GM23338 (cell line): ENCODE data around the gene SERPING1. TPM values are rescaled to one million over a fixed set of nuclear protein-coding genes. Genes with fewer than 3 reads are reported as not detected.

Experiments used
- ATAC-seq: fragments of 200-7000 bp; cut with Tn5 transposase; 3 replicates; pipeline ENCODE4 v1.9.1; 2020
- DNase-seq: peaks from one replicate; pipeline ENCODE4 v3.0.0-alpha.2; 2015; ENCODE audit warnings: low spot score
- H2AFZ ChIP-seq: fragments of 200-600 bp; sonication (generic); 2 replicates; pipeline ENCODE4 v1.8.0; 2016; ENCODE audit warnings: antibody characterized with exemption, mild to moderate bottlenecking, moderate library complexity
- H3F3A ChIP-seq: fragments of 200-600 bp; sonication (generic); replicated peaks from 2 replicates; pipeline ENCODE4 v1.8.0; 2017; ENCODE audit warnings: antibody characterized with exemption, mixed run types, low read depth
- H3K27ac ChIP-seq: fragments of 200-600 bp; sonication (generic); 2 replicates; pipeline ENCODE4 v1.6.1; 2016; ENCODE audit warnings: low read depth
- H3K27me3 ChIP-seq: fragments of 200-600 bp; sonication (generic); 2 replicates; pipeline ENCODE4 v1.8.0; 2016; ENCODE audit warnings: mild to moderate bottlenecking, mixed run types, moderate library complexity; ENCODE audit not compliant: insufficient read depth
- H3K36me3 ChIP-seq: fragments of 200-600 bp; sonication (generic); 2 replicates; pipeline ENCODE4 v1.8.0; 2016; ENCODE audit warnings: mild to moderate bottlenecking; ENCODE audit not compliant: insufficient read depth
- H3K4me1 ChIP-seq: fragments of 200-600 bp; sonication (generic); 2 replicates; pipeline ENCODE4 v1.8.0; 2016; ENCODE audit warnings: mild to moderate bottlenecking, moderate library complexity; ENCODE audit not compliant: insufficient read depth
- H3K4me2 ChIP-seq: fragments of 200-600 bp; sonication (generic); 2 replicates; pipeline ENCODE4 v1.7.1; 2017; ENCODE audit warnings: mixed run types
- H3K4me3 ChIP-seq: fragments of 200-600 bp; sonication (generic); 2 replicates; pipeline ENCODE4 v1.6.1; 2016; ENCODE audit warnings: mixed run types
- H3K79me2 ChIP-seq: fragments of 200-600 bp; sonication (generic); replicated peaks from 2 replicates; pipeline ENCODE4 v1.8.0; 2017; ENCODE audit warnings: mild to moderate bottlenecking; ENCODE audit not compliant: insufficient read depth
- H3K9me2 ChIP-seq: fragments of 200-600 bp; sonication (generic); 2 replicates; pipeline ENCODE4 v1.8.0; 2017; ENCODE audit not compliant: insufficient read depth
- H4K20me1 ChIP-seq: fragments of 200-600 bp; sonication (generic); replicated peaks from 2 replicates; pipeline ENCODE4 v1.8.0; 2017; ENCODE audit warnings: mild to moderate bottlenecking; ENCODE audit not compliant: insufficient read depth
- H3K27ac Mint-ChIP-seq: 2 replicates; pipeline ENCODE4 v1.8.0; 2020; ENCODE audit warnings: inconsistent platforms, mild to moderate bottlenecking, moderate library complexity, mixed read lengths
- H3K27me3 Mint-ChIP-seq: 3 replicates; pipeline ENCODE4 v1.8.0; 2022; ENCODE audit warnings: low read depth, mild to moderate bottlenecking, moderate library complexity, mixed read lengths, inconsistent platforms; ENCODE audit not compliant: insufficient read depth, poor library complexity
- H3K36me3 Mint-ChIP-seq: 3 replicates; pipeline ENCODE4 v1.8.0; 2021; ENCODE audit warnings: low read depth, mild to moderate bottlenecking, inconsistent platforms, moderate library complexity, mixed read lengths
- H3K4me1 Mint-ChIP-seq: 3 replicates; pipeline ENCODE4 v1.8.0; 2020; ENCODE audit warnings: mild to moderate bottlenecking, inconsistent platforms, mixed read lengths
- H3K4me3 Mint-ChIP-seq: 3 replicates; pipeline ENCODE4 v1.8.0; 2021; ENCODE audit warnings: moderate library complexity, mild to moderate bottlenecking, inconsistent platforms, mixed read lengths
- H3K9me3 Mint-ChIP-seq: 3 replicates; pipeline ENCODE4 v1.8.0; 2020; ENCODE audit warnings: moderate library complexity, mild to moderate bottlenecking, inconsistent platforms, mixed read lengths
- CREB1 ChIP-seq: fragments of 250-450 bp; sonication (Bioruptor Pico); IDR thresholded peaks from 2 replicates; pipeline ENCODE4 v1.5.0; 2020; ENCODE audit warnings: low read depth, mild to moderate bottlenecking, moderate library complexity
- EZH2phosphoT487 ChIP-seq: fragments of 200-600 bp; sonication (generic); IDR thresholded peaks from one replicate; pipeline ENCODE4 v1.8.1; 2018; ENCODE audit warnings: antibody characterized with exemption; ENCODE audit not compliant: unreplicated experiment
- JUNB ChIP-seq: IDR thresholded peaks from one replicate; pipeline ENCODE4 v1.6.1; 2016; ENCODE audit warnings: antibody characterized with exemption; ENCODE audit not compliant: unreplicated experiment
- POLR2AphosphoS5 ChIP-seq: IDR thresholded peaks from 2 replicates; pipeline ENCODE4 v1.6.1; 2016; ENCODE audit warnings: antibody characterized with exemption, low read depth
- REST ChIP-seq: IDR thresholded peaks from one replicate; pipeline ENCODE4 v1.6.1; 2018; ENCODE audit warnings: antibody characterized with exemption; ENCODE audit not compliant: unreplicated experiment
- STAT1 ChIP-seq: IDR thresholded peaks from one replicate; pipeline ENCODE4 v1.6.1; 2016; ENCODE audit warnings: antibody characterized with exemption; ENCODE audit not compliant: unreplicated experiment
- ZNF331 ChIP-seq: fragments of 250-450 bp; sonication (Bioruptor Pico); IDR thresholded peaks from 2 replicates; pipeline ENCODE4 v1.5.0; 2020; ENCODE audit warnings: low read depth, mild to moderate bottlenecking, moderate library complexity
- polyA plus RNA-seq: library from polyadenylated mRNA; unstranded; fragments of >200 nt; fragmentation: Nextera tagmentation; extraction: Ambion mirVana; gene quantifications from 2 replicates; pipeline ENCODE4 v1.2.1, GENCODE V29; 2016
- total RNA-seq: library from RNA; depleted of rRNA; stranded (reverse); fragments of >200 nt; shearing (Covaris generic); gene quantifications from 2 replicates; pipeline ENCODE4 v1.2.3, GENCODE V29; 2014
- TF ChIP-seq, protein P1 (sequence below), 2 experiments: fragments of 200-600 bp in 1 of 2; sonication (generic) in 1 of 2; conservative IDR thresholded peaks; 2 replicates each; pipeline versions ENCODE4 v1.5.1 to v1.6.1; 2016 to 2017; ENCODE audit warnings: antibody characterized with exemption in 2 of 2, low read depth in 2 of 2, mild to moderate bottlenecking in 2 of 2, moderate library complexity in 1 of 2

SERPING1 gene
- total and polyA plus RNA-seq, 2 experiments from 2014 or later: 42.3 to 54.7 TPM

GRCh38 chr11:57618438-57618837 is 21.0 kb downstream of the SERPING1 start:
- peaks cover 3% of the 10 kb centered on the region; the same call in 1 of the 3 replicates for H3K4me1 Mint-ChIP-seq
- no peak overlapping the region for H3K4me3 Mint-ChIP-seq
- H3K27me3 Mint-ChIP-seq: peaks cover 9% of the 10 kb centered on the region
- peaks cover 29% of the 10 kb centered on the region for H3K36me3 Mint-ChIP-seq
- no peak overlapping the region for H3K27ac Mint-ChIP-seq
- no peak overlapping the region for H2AFZ ChIP-seq
- no peak overlapping the region for H3K4me2 ChIP-seq
- H3F3A ChIP-seq: no peaks in the 10 kb centered on the region
- peaks cover 25% of the 10 kb centered on the region; the same call in 2 of the 3 replicates for H3K9me3 Mint-ChIP-seq
- H3K27ac ChIP-seq: no peak overlapping the region
- no peak overlapping the region for H3K4me3 ChIP-seq
- no peaks in the 10 kb centered on the region for H3K9me2 ChIP-seq
- H4K20me1 ChIP-seq: no peaks in the 10 kb centered on the region
- DNase-seq (no peak), ATAC-seq (no peak)
- no peaks in the 10 kb centered on the region for H3K27me3 ChIP-seq
- TF ChIP-seq STAT1: no peak
- TF ChIP-seq, protein P1, sequence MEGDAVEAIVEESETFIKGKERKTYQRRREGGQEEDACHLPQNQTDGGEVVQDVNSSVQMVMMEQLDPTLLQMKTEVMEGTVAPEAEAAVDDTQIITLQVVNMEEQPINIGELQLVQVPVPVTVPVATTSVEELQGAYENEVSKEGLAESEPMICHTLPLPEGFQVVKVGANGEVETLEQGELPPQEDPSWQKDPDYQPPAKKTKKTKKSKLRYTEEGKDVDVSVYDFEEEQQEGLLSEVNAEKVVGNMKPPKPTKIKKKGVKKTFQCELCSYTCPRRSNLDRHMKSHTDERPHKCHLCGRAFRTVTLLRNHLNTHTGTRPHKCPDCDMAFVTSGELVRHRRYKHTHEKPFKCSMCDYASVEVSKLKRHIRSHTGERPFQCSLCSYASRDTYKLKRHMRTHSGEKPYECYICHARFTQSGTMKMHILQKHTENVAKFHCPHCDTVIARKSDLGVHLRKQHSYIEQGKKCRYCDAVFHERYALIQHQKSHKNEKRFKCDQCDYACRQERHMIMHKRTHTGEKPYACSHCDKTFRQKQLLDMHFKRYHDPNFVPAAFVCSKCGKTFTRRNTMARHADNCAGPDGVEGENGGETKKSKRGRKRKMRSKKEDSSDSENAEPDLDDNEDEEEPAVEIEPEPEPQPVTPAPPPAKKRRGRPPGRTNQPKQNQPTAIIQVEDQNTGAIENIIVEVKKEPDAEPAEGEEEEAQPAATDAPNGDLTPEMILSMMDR (conservative IDR thresholded peaks at IDR 0.05; ENCODE audit: low read depth in 2 of 2): no peak
- H3K36me3 ChIP-seq: no peaks in the 10 kb centered on the region
- H3K4me1 ChIP-seq: no peaks in the 10 kb centered on the region
- H3K79me2 ChIP-seq: no peaks in the 10 kb centered on the region

DNA sequence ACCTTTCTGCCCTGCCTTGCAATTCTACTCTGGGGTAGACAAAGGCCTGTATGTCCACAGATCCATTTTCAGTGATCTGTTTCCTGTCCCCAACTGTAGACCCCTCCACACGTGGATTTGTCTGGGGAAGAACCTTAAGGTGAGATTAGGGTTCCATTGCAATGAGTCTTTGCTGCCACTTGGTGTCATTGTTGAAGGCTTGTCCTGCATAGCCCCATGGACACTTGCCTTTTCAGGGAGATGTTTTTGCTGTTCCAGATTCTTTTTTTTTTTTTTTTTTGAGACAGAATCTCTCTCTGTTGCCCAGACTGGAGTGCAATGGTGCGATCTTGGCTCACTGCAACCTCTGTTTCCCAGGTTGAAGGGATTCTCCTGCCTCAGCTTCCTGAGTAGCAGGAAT is 21.8 kb downstream of the SERPING1 start:
- peaks cover 26% of the 10 kb centered on the region; the same call in 2 of the 3 replicates for H3K36me3 Mint-ChIP-seq
- peaks cover 25% of the 10 kb centered on the region; the same call in 2 of the 3 replicates for H3K9me3 Mint-ChIP-seq
- peaks cover 9% of the 10 kb centered on the region for H3K27me3 Mint-ChIP-seq
- no peak overlapping the region for H3K4me3 Mint-ChIP-seq
- Histone ChIP-seq H3K9me2 (no peaks in the 10 kb centered on the region), H2AFZ (no peak overlapping the region), H3K27ac (no peak overlapping the region), H3F3A (no peaks in the 10 kb centered on the region), H3K36me3 (no peaks in the 10 kb centered on the region), H3K27me3 (no peaks in the 10 kb centered on the region), H4K20me1 (no peaks in the 10 kb centered on the region), H3K4me3 (no peak overlapping the region), H3K4me2 (no peak overlapping the region), H3K4me1 (no peaks in the 10 kb centered on the region), H3K79me2 (no peaks in the 10 kb centered on the region)
- DNase-seq: peak; percentile 57
- no peaks in the 10 kb centered on the region for H3K4me1 Mint-ChIP-seq
- TF ChIP-seq JUNB (no peak), ZNF331 (CRISPR knock-in tag) (no peak), POLR2AphosphoS5 (no peak)
- TF ChIP-seq, protein P1 (conservative IDR thresholded peaks at IDR 0.05; ENCODE audit: low read depth in 2 of 2): peak; percentile 64 to 70
- peak; percentile 47; the same call in 2 of the 3 replicates for ATAC-seq
- H3K27ac Mint-ChIP-seq: no peak overlapping the region

DNA sequence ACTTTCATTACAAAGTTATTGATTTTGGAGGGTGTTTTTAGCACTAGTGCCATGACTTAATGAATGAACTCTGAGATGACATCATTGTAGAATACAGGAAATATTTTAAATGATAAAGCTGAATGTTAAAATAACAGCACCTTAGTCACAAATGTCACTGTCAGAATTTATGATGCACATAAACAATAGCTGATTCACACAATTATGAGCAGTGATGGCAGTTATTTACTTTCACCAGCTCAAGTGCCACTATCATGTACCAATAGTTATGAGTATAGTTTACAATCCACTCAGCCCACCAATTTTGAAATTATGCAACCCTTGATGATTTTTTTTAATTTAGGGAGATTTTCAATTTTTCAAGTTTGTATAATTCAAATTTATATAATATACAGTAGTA is 23.0 kb downstream of the SERPING1 start:
- no peaks in the 10 kb centered on the region for H3F3A ChIP-seq
- ATAC-seq: no peak
- TF ChIP-seq EZH2phosphoT487: no peak
- TF ChIP-seq, protein P1 (conservative IDR thresholded peaks at IDR 0.05; ENCODE audit: low read depth in 2 of 2): no peak
- no peak for TF ChIP-seq ZNF331 (CRISPR knock-in tag)
- no peak for TF ChIP-seq REST
- TF ChIP-seq POLR2AphosphoS5: no peak
- TF ChIP-seq JUNB: no peak
- TF ChIP-seq CREB1: no peak

More for the DNA sequence above, 23.0 kb downstream of the SERPING1 start:
- Histone ChIP-seq H3K27ac (no peak overlapping the region), H3K4me3 (no peak overlapping the region), H3K4me1 (no peaks in the 10 kb centered on the region), H3K79me2 (no peaks in the 10 kb centered on the region), H3K4me2 (no peak overlapping the region), H3K27me3 (no peaks in the 10 kb centered on the region), H3K9me2 (no peaks in the 10 kb centered on the region), H3K36me3 (no peaks in the 10 kb centered on the region), H4K20me1 (no peaks in the 10 kb centered on the region), H2AFZ (no peak overlapping the region)
- Mint-ChIP-seq H3K36me3 (peaks cover 23% of the 10 kb centered on the region; the same call in 2 of the 3 replicates), H3K4me3 (no peak overlapping the region), H3K9me3 (peaks cover 25% of the 10 kb centered on the region; the same call in 2 of the 3 replicates), H3K4me1 (no peaks in the 10 kb centered on the region), H3K27ac (no peak overlapping the region), H3K27me3 (peaks cover 11% of the 10 kb centered on the region)
- DNase-seq: no peak
